Measurements from ENCODE around the gene PTPN4. TPM values are rescaled to one million over a fixed set of nuclear protein-coding genes. Genes with fewer than 3 reads are reported as not detected.
"Not testable (repeated sequence)": the region's sequence is repeated elsewhere in the genome, so short reads cannot be mapped to it uniquely, and the experiment has no call there.

PTPN4 gene
- total RNA-seq, 3 donors from 2014 or later, result 23.1 to 35.4 (median 30.1) TPM

- no peaks in the 10 kb centered on the region for H3K9me3 ChIP-seq
- no peaks in the 10 kb centered on the region for H3K4me1 ChIP-seq (ENCODE audit: low read depth)
- intact Hi-C loops (cut with DNase I, micrococcal nuclease), result no loop called here
- TF ChIP-seq CTCF (IDR thresholded peaks at IDR 0.05), result no peak
- no peak for ATAC-seq
- H3K4me3 ChIP-seq, result no peak overlapping the region
- no peaks in the 10 kb centered on the region for H3K36me3 ChIP-seq (ENCODE audit: low read depth)
- DNase-seq, result no peak
These were observed 199.0 kb downstream of the PTPN4 start for GRCh38 chr2:119958670-119959268.

- no peaks in the 10 kb centered on the region for H3K9me3 ChIP-seq
- no peak overlapping the region for H3K4me3 ChIP-seq
- DNase-seq (no peak), ATAC-seq (no peak)
- TF ChIP-seq CTCF (IDR thresholded peaks at IDR 0.05), result no peak
- intact Hi-C loops (cut with DNase I, micrococcal nuclease), result no loop called here
- H3K4me1 ChIP-seq (ENCODE audit: low read depth), result no peaks in the 10 kb centered on the region
- no peaks in the 10 kb centered on the region for H3K36me3 ChIP-seq (ENCODE audit: low read depth)
These were observed 201.1 kb downstream of the PTPN4 start for GRCh38 chr2:119960821-119961220.

- H3K4me1 ChIP-seq (ENCODE audit: low read depth), result no peaks in the 10 kb centered on the region
- ATAC-seq (peak; percentile 82), DNase-seq (no peak)
- intact Hi-C loops (cut with DNase I, micrococcal nuclease), result no loop called here
- H3K9me3 ChIP-seq, result no peaks in the 10 kb centered on the region
- no peak overlapping the region for H3K4me3 ChIP-seq
- no peaks in the 10 kb centered on the region for H3K36me3 ChIP-seq (ENCODE audit: low read depth)
- TF ChIP-seq CTCF (IDR thresholded peaks at IDR 0.05), result no peak
These were observed 222.2 kb downstream of the PTPN4 start for GRCh38 chr2:119981896-119982295.

- Histone ChIP-seq H3K36me3 (ENCODE audit: low read depth) (no peaks in the 10 kb centered on the region), H3K4me3 (no peak overlapping the region), H3K4me1 (ENCODE audit: low read depth) (no peaks in the 10 kb centered on the region), H3K9me3 (no peaks in the 10 kb centered on the region)
- intact Hi-C loops (cut with DNase I, micrococcal nuclease), result no loop called here
- ATAC-seq (peak; percentile 88), DNase-seq (peak in 1 of 3 donors; percentile 21)
- TF ChIP-seq CTCF (IDR thresholded peaks at IDR 0.05), result no peak
These were observed 222.8 kb downstream of the PTPN4 start for GRCh38 chr2:119982506-119982905.

- TF ChIP-seq CTCF (IDR thresholded peaks at IDR 0.05), result no peak
- no peaks in the 10 kb centered on the region for H3K36me3 ChIP-seq (ENCODE audit: low read depth)
- intact Hi-C loops (cut with DNase I, micrococcal nuclease), result no loop called here
- H3K4me1 ChIP-seq (ENCODE audit: low read depth), result no peaks in the 10 kb centered on the region
- no peak for DNase-seq
- no peak for ATAC-seq
- no peaks in the 10 kb centered on the region for H3K9me3 ChIP-seq
- H3K4me3 ChIP-seq, result no peak overlapping the region
These were observed 223.4 kb downstream of the PTPN4 start for GRCh38 chr2:119983108-119983507.

GRCh38 chr2:119996148-119996547 lies 236.4 kb downstream of the PTPN4 start:
- no peak for TF ChIP-seq CTCF (IDR thresholded peaks at IDR 0.05)
- Histone ChIP-seq H3K9me3 (no peaks in the 10 kb centered on the region), H3K4me3 (no peak overlapping the region), H3K4me1 (ENCODE audit: low read depth) (peaks cover 3% of the 10 kb centered on the region), H3K36me3 (ENCODE audit: low read depth) (no peaks in the 10 kb centered on the region)
- ATAC-seq (no peak), DNase-seq (no peak)
- intact Hi-C loops (cut with DNase I, micrococcal nuclease), result no loop called here

GRCh38 chr2:119996896-119997891 lies 237.5 kb downstream of the PTPN4 start:
- intact Hi-C loops (cut with DNase I, micrococcal nuclease); H3K4me1 ChIP-seq (ENCODE audit: low read depth); H3K9me3 ChIP-seq; H3K4me3 ChIP-seq; ATAC-seq; DNase-seq; H3K36me3 ChIP-seq (ENCODE audit: low read depth): not testable (repeated sequence)

All from mucosa of descending colon (tissue), 3 donors.